Dermis microvascular lymphatic vessel endothelial cell (primary cell): ENCODE data around the gene MEGF11. TPM values are rescaled to one million over a fixed set of nuclear protein-coding genes. Genes with fewer than 3 reads are reported as not detected.

Experiments
- DNase-seq, 2 donors: peaks; one replicate each; pipeline versions ENCODE4 v3.0.0 to v3.0.0-alpha.2; 2010; ENCODE audit warnings: low read depth in 2 of 2
- total RNA-seq: library from RNA; depleted of rRNA; stranded (reverse); fragments of >200 nt; gene quantifications from 2 replicates; pipeline ENCODE4 v1.2.1, GENCODE V29; 2014

The MEGF11 gene
- total RNA-seq, 1 donor from 2014 or later = not detected

GRCh38 chr15:66123799-66124198 is 129.8 kb downstream of the MEGF11 start:
- DNase-seq = no peak

GRCh38 chr15:66120422-66120821 is 133.1 kb downstream of the MEGF11 start:
- no peak for DNase-seq

DNA sequence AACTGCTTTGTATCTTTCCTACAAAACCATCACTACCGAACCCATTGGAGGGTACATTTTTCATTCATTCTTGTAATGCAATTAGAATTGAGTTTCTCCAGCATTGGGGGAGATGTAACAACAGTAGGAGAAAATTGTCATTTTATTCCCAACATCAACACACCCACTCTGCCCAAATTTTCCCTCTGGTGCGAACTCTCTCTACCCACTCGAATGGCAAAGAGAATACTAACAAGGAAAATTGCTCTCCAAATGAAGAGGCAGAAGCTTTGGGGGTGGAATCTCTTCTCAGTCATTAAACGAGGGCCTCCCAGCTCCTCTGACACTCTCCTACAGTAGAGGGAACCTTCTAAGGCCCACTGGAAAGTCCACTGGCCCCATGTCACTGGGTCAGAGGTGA is 135.7 kb downstream of the MEGF11 start:
- DNase-seq = no peak

DNA sequence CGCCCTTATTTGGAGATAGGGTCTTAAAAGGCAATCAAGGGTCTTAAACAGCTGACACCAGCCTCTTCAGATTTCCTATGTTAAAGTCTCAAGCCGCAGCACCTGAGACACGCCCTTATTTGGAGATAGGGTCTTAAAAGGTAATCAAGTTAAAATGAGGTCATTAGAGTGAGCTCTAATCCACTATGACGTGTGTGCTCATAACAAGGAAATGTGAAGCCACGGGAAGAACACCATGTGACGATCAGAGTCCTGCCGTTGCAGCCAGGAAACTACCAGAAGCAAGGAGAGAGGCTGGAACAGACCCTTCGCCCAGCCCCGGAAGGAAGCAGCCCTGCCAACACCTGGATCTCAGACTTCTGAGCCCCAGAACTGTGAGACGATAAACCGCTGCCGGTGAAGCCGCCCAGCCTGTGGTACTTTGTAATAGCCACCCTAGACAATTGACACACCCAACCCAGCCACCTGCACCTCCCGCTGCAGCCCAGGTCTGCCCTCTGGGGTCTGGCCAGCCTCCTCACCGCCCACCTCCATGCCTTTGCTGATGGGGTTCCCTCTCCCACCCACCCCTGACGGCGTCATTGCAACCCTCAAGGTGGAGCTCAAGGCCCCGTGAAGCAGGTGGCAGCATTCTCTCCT is 137.9 kb downstream of the MEGF11 start:
- no peak for DNase-seq

GRCh38 chr15:66114863-66115425 is 138.6 kb downstream of the MEGF11 start:
- no peak for DNase-seq

- DNase-seq = no peak
Observed at GRCh38 chr15:66112388-66112787, 141.2 kb downstream of the MEGF11 start.

DNA sequence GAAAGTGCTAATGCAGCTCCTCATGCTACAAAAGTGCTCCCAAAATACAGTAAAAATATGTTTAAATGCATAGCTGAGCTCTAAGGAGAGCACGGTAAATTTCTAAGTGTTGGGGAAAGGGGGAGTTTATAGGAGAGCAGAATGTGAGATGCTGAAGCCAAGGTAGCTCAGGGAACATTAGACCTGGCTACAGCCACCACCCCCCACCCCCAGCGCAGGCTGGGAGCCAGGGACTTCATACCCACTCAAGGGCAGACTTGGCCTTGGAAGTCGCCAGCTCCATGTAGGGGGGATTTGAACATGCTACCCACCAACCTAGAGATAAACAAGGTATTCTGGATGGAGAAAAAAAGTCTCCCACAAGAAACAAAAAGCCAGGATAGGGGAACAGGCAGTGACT is 142.2 kb downstream of the MEGF11 start:
- no peak for DNase-seq

DNA sequence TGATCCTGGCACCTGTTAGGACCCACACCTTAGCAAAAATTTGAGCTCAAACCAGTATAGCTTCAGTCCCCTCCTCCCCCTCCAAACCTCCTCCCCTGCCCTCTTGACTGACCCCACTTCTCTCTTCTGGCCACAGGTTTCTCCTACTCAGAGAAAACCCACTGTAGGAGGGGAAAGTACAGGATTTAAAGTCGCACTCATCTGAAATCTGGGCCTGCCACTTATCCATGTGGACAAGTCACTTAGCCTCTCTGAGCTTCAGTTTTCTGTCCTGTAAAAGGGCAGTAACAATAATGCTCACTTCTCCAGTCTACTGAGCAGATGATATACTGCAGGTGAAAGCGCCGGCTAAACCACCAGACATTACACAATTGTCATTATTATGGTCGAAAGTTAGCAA is 142.7 kb downstream of the MEGF11 start:
- DNase-seq = no peak

GRCh38 chr15:66109826-66110225 is 143.7 kb downstream of the MEGF11 start:
- no peak for DNase-seq

GRCh38 chr15:66108483-66109265 is 144.9 kb downstream of the MEGF11 start:
- DNase-seq = no peak

- no peak for DNase-seq
Observed at GRCh38 chr15:66107070-66107469, 146.5 kb downstream of the MEGF11 start.

- DNase-seq = no peak
Observed at GRCh38 chr15:66105286-66106265, 148.0 kb downstream of the MEGF11 start.

DNA sequence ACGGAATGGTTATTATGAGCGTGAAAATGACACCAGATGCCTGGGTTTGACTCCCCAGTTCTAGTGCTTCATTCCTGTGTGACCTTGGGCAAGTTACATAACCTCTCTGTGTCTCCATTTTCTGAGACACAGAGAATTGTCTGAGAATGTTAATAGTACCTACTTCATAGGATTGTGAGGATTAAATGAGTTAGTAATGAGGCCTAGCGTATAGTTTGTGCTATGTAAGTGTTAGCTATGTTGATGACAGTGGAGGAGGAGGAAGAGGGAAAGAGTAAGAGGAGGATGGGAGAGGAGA is 150.3 kb downstream of the MEGF11 start:
- no peak for DNase-seq

DNA sequence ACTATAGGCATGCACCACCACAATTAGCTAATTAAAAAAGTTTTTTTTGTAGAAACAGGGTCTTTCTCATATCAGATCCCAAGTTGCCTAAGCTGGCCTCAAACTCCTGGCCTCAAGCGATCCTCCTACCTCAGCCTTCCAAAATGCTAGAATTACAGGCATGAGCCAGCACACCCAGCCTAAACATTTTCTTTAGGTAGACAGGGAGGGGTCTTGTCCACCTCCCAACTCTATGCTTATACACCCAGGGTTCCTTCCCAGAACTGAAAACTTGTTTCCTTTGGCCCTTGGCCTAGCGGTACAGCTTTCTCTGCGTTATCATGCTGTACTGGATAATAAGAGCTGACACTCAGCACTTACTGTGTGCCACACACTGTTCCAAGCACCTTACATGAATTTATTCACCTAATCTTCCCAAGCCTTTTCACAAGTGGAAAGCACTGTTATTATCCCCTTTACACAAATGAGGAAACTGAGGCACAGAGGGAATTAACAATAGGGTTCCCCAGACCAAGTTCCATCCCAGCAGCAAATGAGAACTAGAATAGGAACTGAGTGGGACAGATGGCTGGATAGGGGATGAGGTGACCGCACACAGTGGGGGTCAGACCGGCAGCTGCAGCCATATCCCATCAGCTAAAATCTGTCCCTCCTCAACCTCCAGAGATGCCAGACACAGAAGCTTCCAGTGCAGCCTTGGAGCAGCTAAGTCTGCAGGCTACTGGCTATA is 150.8 kb downstream of the MEGF11 start:
- no peak for DNase-seq

DNA sequence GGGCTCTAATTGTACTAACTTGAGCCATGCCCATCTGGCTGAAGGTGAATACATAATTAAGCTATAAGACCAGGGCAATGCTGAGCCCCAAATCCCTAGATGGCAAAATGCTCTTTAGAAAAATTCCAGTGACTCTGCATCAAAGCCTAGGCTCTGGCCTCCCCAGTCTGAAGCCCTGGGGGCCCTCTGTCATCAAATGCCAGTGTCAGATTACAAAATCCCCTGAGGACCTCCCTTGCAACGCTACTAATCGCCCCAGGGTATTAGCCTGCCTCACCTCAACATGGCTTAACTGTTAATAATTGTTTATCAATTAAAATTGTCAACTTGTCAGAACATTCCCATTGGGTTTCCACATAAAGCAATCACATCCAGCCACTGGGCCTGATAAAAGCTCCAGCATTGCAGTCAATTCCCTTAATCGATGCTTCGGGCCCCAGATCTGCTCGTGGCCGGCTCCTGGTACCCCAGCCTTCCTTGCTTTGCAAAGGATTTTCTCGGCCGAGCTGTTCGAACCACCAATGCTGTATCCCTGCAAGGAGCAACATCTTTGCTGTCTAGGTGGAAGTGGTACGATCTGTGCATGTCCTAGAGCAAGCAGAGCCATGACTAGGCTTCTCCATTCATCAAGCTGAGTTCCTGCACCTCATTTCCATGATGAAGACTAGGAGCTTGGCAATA is 151.7 kb downstream of the MEGF11 start:
- DNase-seq = no peak

GRCh38 chr15:66100761-66101160 is 152.8 kb downstream of the MEGF11 start:
- DNase-seq = no peak

- DNase-seq = no peak
Observed at GRCh38 chr15:66099950-66100671, 153.4 kb downstream of the MEGF11 start.

DNA sequence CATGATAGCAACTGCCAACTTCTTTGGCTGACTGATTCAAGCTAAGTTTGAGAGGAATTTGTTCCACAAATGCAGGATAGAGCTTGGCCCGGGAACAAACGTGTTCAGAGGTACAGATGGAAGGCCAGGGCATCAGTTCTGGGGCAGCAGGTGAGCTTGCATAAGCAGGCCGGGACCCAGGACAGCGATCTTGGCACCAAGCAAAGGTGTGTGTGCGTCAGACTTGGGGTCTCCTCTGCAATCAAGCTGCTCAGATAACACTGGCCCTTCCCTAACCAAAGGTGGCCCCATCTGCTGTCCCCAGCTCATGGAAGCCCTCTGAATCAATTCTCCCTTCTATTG is 155.6 kb downstream of the MEGF11 start:
- DNase-seq = no peak

- DNase-seq = no peak
Observed at GRCh38 chr15:66097151-66098021, 156.2 kb downstream of the MEGF11 start.
